CD4-positive, alpha-beta T cell treated with Interleukin-17A for 1 hour (primary cell): ENCODE data around the gene DYNLT4.
"Not testable (repeated sequence)": the region's sequence is repeated elsewhere in the genome, so short reads cannot be mapped to it uniquely, and the experiment has no call there.

Experiments used
- DNase-seq: peaks from one replicate; pipeline ENCODE4 v3.0.0-alpha.2; 2020

DYNLT4 gene

DNA sequence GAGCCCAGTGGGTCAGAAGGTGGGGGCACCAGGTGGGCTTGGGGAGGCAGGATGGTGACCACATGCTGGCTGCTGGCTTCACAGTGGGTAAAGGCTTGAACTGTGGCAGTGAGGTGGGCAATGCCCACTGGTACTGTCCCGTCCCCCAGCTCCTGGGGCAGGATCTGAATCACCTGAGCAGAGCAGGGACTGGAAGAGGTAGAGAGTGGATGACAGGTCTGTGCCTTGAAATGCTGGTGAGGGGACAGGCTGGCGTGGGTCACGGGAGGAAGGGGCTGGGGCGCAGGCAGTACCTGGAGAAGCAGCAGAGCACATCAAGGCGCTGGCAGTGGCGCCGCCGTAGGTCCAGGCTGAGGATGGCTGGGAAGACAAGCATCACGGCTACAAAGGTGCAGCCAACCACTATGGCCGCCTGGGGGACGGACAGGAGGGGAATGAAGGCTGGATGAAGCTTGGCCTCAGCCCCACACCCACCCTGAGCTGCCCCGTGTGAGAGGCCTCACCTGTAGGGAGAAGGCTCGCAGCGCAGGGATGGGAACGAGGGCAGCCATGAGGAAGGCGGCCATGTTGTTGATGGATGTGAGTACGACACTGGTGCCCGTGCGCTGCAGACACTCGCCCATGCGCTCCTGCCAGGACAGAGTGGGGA is 21.0 kb upstream of the DYNLT4 start:
- no peak for DNase-seq

DNA sequence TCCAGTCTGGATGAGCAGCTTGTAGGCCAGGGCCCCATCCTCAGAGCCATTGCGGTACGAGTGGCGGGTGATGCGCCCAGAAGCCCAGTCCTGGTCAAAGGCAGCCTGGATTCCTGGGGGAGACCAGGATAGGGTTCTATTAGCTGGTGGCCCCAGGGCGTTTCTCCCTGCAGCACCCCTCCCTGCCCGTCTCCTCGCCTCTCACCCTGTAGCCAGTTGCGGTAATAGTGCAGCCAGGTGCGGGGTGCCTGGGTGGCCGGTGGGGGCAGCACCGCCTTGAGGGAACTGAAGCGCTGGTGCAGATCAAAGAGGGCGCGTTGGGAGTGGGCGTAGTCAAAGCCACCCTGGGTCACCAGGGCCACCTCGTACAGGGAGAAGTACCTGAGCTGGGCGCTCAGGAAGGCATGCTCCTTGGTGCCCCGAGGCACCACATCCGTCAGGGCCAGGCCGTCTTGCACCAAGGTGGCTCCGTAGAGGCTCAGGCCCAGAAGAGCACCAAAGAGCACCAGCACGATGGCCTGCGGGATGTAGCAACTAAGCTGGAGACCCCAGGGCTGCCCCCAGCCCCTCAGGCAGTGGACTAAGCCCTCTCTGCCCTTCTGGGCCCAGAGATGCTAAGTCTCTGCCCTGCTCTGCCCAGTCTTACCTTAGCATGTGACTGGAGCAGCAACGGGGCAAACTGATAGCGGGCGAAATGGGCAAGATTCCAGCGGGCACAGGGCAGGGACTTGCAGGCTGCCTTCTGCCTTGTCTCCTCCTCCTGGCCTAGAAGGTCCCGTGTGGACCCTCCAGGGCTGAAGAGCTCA is 20.2 kb upstream of the DYNLT4 start:
- DNase-seq = no peak

DNA sequence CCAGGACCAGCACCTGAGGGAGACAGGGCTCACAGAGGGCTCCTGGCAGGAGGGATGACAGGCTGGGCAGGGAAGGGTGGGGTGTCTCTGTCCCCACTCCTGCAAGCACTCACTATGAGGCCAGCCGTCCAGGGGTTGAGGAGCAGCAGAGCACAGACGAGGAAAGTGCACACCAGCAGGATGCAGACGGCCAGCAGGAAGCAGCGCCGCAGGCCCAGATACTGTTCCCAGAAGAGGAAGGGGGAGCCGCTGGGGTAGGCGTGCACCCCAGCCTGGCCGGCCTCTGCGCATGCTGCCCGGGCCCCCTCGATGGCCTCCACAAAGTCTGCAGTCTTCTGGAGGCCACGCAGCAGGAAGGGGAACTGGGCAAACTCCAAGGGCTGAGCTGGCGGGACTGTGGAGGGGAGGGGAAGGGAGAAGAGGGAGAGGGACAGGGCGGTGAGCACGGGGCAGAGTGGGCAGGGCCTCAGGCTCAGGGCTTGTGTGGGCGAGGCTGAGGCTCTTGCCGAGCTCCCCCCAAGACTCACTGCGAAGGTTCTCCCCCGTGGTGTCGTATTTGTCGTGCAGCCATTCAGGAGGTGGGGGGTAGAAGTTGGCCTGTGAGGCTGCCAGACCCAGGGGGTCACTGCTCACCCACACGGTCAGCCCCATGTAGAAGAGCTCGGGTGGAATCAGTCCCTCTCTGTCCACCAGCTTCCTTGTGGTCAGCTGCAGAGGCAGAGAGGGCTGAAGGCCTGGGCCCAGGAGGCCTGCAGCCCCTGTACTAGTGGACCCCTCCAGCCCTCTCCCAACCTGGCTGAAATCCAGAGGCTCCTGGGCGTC is 19.4 kb upstream of the DYNLT4 start:
- peak; percentile 9 for DNase-seq

- DNase-seq = not testable (repeated sequence)
Observed at GRCh38 chr1:44824392-44824791, 17.2 kb upstream of the DYNLT4 start.

GRCh38 chr1:44822981-44823451 is 15.9 kb upstream of the DYNLT4 start:
- no peak for DNase-seq

GRCh38 chr1:44822131-44822701 is 15.1 kb upstream of the DYNLT4 start:
- DNase-seq = peak; percentile 14

GRCh38 chr1:44821240-44821715 is 14.1 kb upstream of the DYNLT4 start:
- peak; percentile 17 for DNase-seq

DNA sequence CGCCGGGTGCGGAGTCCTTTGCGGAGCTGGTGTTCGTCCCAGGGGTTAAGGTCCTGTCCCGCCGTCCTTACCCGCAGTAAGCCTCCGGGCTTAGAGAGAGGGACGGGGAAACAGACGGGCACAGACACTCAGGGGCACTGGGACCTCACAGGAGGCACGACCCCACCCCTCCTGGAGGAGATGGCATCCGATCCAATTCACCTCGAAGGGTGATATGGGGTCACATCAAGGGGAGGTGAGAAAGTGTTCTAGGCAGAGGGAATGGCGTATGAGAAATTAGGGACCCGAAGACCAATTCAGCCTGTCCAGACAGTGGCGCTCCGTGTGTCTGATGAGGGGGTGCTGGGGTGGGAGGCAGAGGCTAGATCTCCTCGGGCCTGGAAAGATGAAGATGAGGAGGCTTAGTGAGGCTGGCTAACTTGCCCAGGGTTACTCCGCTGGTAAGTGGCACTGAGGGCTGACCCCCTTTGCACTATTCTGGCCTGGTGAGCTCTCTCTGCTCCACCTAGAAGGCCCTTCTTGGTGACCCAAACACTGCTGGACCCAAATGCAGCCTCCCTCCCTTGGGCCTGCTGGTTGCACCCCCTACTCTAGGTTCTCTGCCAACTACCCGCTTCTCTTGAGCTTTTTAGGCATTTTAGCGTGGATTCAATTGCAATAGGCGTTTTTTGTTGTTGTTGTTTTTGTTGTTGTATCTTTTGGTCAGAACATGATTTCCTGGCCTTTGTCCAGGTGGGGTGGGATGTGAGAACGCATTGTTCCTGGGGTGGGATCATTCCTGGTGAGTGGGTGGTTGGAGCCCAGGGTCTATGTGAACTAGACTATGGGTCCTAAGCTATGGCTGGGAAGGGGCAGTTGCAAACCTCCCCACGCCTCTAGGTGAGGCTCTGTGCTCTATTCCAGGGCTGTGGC is 13.4 kb upstream of the DYNLT4 start:
- peak; percentile 21 for DNase-seq

- DNase-seq = peak; percentile 90
Observed at GRCh38 chr1:44819608-44820327, 12.6 kb upstream of the DYNLT4 start.

GRCh38 chr1:44819196-44819607 is 12.1 kb upstream of the DYNLT4 start:
- no peak for DNase-seq

- peak; percentile 21 for DNase-seq
Observed at GRCh38 chr1:44817771-44818495, 10.8 kb upstream of the DYNLT4 start.

GRCh38 chr1:44817307-44817706 is 10.2 kb upstream of the DYNLT4 start:
- DNase-seq = peak; percentile 17

- DNase-seq = not testable (repeated sequence)
Observed at GRCh38 chr1:44815926-44816325, 8.8 kb upstream of the DYNLT4 start.

DNA sequence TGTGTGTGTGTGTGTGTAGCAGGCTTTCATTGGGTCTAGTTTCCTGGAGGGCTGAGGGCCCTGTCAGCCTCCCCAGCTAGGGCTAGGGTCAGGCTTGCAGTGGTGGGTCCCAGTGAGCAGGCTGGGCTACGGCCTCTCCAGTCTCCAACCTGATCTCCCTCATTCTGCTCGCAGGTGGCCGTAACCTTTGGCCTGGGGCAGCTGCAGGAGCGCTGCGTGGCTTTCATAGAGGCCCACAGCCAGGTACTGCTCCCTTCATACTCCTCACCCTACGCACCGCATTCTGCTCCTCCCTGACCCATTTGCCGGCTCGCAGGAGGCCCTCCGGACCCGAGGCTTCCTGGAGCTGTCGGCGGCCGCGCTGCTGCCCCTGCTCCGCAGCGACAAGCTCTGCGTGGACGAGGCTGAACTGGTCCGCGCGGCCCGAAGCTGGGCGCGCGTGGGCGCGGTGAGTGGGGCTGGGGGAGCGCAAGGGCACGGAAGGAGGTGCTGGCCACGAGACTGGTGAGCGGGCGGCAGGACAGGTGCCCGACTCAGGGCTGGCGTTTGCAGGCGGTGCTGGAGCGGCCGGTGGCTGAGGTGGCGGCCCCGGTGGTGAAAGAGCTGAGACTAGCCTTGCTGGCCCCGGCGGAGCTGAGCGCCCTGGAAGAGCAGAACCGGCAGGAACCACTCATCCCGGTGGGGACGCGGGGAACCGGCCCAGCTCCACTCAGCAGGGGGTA is 5.8 kb upstream of the DYNLT4 start:
- DNase-seq = peak; percentile 28

GRCh38 chr1:44811234-44811633 is 4.1 kb upstream of the DYNLT4 start:
- peak; percentile 36 for DNase-seq

GRCh38 chr1:44810762-44811105 is 3.6 kb upstream of the DYNLT4 start:
- DNase-seq = not testable (repeated sequence)

GRCh38 chr1:44810101-44810761 is 3.1 kb upstream of the DYNLT4 start:
- DNase-seq = peak; percentile 68

DNA sequence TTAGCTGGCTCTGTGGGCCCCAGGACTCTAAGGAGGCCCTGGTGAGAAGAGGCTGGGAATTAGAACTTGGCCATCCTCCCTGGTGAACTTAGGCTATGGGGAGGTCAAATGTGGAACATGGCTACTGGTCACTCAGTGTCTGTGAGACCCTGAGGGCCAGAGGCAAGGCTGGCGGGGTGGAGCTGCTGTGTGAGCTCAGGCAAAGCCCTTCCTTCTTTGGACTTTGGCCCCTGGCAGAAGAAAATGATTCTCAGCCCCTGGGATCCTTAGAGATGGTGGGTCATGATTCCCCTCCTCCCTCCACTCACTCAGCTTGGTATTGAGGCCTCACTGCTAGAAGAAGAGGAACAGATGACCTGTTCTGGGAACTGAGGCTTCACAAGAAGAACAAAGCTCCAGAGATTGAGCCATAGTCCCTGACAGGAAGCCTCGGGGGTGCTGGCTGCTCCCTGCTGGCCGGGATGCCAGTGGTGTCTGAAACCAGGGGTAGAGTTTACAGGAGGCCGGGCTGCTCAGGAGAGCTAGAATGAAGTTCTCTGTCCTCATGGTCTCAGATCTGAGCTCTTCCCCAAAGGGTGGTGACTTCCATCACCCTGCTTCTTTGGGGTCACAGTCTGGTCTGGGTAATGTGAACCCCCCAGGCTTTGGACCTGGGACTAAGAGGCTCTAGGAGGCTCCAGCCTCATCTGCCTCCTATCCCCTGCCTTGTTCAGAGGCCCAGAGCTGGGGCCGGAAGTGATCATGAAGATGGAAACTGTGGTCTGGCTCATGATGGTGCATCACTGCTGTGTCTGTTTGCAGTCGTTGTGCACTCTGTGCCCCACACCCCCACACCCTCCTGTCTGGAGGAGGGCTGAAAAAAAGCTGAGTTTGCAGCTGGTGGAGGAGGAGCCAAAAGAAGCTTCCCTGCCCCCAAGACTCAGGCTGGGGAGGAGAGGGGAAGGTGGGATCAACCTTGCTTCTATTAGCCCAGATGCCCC is 2.1 kb upstream of the DYNLT4 start:
- DNase-seq = peak; percentile 94
